ENCODE measurements around the gene PCNP.
"Not testable (repeated sequence)": the region's sequence is repeated elsewhere in the genome, so short reads cannot be mapped to it uniquely, and the experiment has no call there.

Gene PCNP, protein sequence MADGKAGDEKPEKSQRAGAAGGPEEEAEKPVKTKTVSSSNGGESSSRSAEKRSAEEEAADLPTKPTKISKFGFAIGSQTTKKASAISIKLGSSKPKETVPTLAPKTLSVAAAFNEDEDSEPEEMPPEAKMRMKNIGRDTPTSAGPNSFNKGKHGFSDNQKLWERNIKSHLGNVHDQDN

GRCh38 chr3:101573449-101574387 is at the start of gene PCNP:
PCNP (plus strand) TSS chr3:101574180; CDS start chr3:101574216, 36 bp downstream.
- DNase-seq (ENCODE audit: low read depth in 2 of 2, low spot score in 1 of 2) = peak; percentile 97 to 98

- no peak for DNase-seq (ENCODE audit: low read depth in 2 of 2, low spot score in 1 of 2)
Measured at GRCh38 chr3:101527441-101527840, 46.5 kb upstream of the PCNP start.

GRCh38 chr3:101527906-101528305 is 46.1 kb upstream of the PCNP start:
- DNase-seq (ENCODE audit: low read depth in 2 of 2, low spot score in 1 of 2) = no peak

GRCh38 chr3:101529816-101530685 is 43.9 kb upstream of the PCNP start:
- DNase-seq (ENCODE audit: low read depth in 2 of 2, low spot score in 1 of 2) = no peak

DNA sequence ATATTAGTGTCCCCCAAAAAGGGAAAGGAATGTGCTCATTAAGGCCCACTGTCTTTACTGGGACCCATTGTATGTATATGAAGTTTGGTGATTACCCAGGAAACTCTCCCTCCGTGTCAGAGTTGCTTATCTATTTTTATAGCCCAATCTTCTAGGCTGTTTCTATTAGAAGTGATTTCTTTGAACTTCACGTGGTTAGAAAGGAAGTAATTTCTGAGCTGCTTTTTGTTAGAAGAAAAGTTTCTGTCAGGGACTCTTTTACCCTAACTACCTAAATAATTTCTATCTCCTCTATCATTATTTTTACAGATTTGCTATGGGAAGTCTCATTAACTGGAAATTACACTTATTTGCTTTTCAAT is 43.3 kb upstream of the PCNP start:
- no peak for DNase-seq (ENCODE audit: low read depth in 2 of 2, low spot score in 1 of 2)

DNA sequence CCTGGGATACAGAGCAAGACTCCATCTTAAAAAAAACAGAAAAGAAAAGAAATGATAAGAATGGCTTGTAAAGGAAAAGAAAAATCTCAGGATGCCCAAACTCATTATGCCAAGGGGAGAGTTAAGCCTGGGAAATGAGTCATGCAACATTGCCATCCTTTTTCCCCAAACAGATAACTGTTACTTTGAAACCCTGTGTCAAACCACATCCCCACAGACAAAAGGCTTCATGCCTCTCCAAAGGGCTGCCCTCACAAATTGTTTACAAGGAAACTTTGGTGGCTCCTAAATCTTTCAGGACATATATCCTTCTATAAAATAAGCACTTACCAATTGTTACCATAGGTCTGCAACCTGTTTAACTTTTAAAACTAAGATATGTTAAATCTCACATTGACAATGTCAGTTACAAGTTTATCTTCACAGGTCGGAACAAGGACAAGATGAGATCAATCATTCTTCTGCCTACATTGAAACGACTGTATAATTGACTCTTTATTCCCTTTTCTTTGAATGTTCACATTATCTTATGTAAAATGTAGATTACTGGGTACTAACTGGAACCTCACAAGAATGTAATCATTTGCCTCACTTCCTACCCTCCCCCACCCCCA is 42.4 kb upstream of the PCNP start:
- DNase-seq (ENCODE audit: low read depth in 2 of 2, low spot score in 1 of 2) = no peak

DNA sequence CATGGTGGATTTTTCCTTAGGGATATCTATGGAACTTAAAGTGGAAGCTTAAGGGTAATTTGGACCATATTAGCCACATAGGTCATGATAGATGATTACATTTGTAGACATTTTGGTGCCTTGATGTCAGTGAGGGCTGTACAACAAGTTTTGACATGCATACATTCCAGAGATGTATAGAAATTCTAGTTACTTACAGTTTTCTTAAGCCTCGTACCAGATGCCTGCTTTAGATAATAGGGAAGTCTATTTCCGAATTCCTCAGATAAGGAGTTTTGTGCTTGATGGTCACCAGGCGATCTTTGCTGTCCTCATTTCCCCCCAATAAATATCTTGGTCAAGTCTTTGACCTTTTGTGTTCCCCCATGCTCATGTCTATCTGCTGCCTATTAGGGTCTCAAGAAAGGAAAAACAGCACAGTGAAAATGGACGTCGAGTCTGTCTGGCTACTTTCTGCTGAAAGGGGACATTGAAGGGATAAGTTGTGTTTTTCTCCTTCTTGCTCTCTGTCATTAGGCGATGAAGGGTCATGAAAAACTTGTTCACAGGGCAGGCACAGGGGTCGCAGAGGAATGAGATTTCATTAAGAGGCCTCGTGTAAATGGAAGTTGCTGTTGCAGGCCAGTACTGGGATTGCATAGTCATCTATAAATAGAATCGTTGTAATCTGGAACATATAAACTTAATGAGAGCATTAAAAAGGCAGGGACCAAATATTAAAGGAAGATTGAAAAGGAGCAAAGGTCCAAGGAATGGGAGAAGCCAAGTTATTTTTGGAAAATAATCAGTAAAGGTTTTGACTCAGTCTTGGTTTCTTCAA is 41.0 kb upstream of the PCNP start:
- no peak for DNase-seq (ENCODE audit: low read depth in 2 of 2, low spot score in 1 of 2)

GRCh38 chr3:101533603-101533968 is 40.4 kb upstream of the PCNP start:
- no peak for DNase-seq (ENCODE audit: low read depth in 2 of 2, low spot score in 1 of 2)

- DNase-seq (ENCODE audit: low read depth in 2 of 2, low spot score in 1 of 2) = no peak
Measured at GRCh38 chr3:101535221-101535620, 38.8 kb upstream of the PCNP start.

DNA sequence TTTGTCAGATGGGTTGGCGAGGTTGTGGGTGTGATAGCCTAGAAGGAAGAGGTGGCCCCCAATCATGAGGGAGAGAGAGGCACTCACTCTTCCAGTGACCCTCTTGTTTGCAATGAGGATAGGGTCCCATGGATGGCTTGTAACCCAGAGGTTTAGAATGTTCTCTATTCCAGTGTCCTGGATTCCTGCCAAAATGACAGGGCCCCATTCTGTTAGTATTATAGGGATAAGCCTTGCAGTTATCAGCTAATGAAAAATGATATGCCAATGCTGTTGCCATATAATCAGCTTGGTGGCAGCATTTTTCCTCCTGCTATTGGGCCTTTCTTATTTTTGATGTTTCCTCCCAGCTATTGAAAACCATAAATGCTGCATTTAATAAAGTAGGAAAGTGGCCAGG is 37.7 kb upstream of the PCNP start:
- DNase-seq (ENCODE audit: low read depth in 2 of 2, low spot score in 1 of 2) = no peak

- DNase-seq (ENCODE audit: low read depth in 2 of 2, low spot score in 1 of 2) = not testable (repeated sequence)
Measured at GRCh38 chr3:101536955-101537354, 37.0 kb upstream of the PCNP start.

DNA sequence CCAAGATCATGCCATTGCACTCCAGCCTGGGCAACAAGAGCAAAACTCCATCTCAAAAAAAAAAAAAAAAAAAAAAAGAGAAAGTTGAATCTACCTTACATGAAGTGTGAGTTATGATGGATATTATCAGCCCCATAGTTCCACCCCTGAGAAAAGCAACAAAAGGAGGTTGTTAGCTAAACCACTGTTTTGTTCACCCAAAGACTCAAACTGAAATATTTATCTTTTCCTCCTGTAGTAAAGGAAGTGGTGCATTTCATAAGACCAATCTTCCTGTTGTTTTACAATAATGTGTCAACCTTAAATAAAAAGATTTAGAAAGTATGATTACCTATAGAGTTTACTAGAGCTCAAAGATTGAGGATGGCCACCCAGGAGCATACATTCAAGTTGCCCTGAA is 31.0 kb upstream of the PCNP start:
- DNase-seq (ENCODE audit: low read depth in 2 of 2, low spot score in 1 of 2) = no peak

- DNase-seq (ENCODE audit: low read depth in 2 of 2, low spot score in 1 of 2) = no peak
Measured at GRCh38 chr3:101544161-101544850, 29.7 kb upstream of the PCNP start.

DNA sequence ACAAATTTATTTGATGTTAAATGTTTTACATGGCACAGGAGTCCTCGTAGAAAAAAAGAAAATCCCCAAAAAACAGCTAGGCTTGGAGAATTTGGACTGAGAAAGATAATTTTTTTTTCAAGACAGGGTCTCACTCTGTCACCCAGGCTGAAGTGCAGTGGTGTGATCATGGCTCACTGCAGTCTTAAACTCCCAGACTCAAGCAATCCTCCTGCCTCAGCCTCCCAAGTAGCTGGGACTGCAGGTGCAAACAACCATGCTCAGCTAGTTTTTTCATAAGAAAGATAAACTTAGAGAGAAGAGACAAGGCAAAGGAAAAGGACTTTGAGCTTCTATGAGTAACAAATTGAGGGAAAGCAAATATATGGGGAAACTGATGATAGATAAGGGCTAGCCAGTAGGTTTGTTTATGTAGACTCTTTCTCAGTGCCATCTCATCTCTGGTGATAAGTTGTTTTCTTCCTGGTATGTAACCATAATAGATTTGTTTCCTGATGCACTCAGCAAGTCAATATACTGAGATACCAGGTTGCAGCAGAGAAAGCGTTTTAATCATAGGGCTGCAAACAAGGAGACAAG is 25.4 kb upstream of the PCNP start:
- no peak for DNase-seq (ENCODE audit: low read depth in 2 of 2, low spot score in 1 of 2)

GRCh38 chr3:101549473-101549872 is 24.5 kb upstream of the PCNP start:
- DNase-seq (ENCODE audit: low read depth in 2 of 2, low spot score in 1 of 2) = no peak

DNA sequence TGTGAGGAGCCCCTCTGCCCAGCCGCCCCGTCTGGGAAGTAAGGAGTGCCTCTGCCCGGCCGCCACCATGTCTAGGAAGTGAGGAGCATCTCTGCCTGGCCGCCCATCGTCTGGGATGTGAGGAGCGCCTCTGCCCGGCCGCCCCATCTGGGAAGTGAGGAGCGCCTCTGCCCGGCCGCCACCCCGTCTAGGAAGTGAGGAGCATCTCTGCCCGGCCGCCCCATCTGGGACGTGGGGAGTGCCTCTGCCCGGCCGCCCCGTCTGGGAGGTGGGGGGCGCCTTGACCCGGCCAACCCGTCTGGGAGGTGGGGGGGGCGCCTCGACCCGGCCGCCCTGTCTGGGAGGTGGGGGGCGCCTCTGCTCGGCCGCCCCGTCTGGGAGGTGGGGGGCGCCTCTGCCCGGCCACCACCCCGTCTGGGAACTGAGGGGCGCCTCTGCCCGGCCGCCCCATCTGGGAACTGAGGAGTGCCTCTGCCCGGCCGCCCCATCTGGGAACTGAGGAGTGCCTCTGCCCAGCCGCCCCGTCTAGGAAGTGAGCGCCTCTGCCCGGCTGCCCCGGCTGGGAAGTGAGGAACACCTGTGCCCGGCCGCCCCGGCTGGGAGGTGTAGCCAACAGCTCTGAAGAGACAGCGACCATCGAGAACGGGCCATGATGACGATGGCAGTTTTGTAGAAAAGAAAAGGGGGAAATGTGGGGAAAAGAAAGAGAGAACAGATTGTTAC is 22.5 kb upstream of the PCNP start:
- not testable (repeated sequence) for DNase-seq (ENCODE audit: low read depth in 2 of 2, low spot score in 1 of 2)

GRCh38 chr3:101553381-101553780 is 20.6 kb upstream of the PCNP start:
- DNase-seq (ENCODE audit: low read depth in 2 of 2, low spot score in 1 of 2) = not testable (repeated sequence)

GRCh38 chr3:101556064-101556463 is 17.9 kb upstream of the PCNP start:
- no peak for DNase-seq (ENCODE audit: low read depth in 2 of 2, low spot score in 1 of 2)
